PC-9 (cell line): ENCODE results near the gene PBX4. TPM values are rescaled to one million over a fixed set of nuclear protein-coding genes. Genes with fewer than 3 reads are reported as not detected.

ENCODE experiments used
- BruUV-seq: library from RNA; stranded (reverse); fragments of 400-500 nt; replicated peaks from 2 replicates; lab custom pipeline; 2021; lab: Mats Ljungman, UMichigan
- CTCF ChIA-PET: fragments of 300-600 bp; sonication (Branson Sonifier 250); formaldehyde crosslinking; loops from one replicate; lab custom pipeline; 2022; ENCODE audit warnings: antibody characterized with exemption; lab: Charles Lee
- POLR2A ChIA-PET: fragments of 300-600 bp; sonication (Branson Sonifier 250); formaldehyde crosslinking; loops from one replicate; lab custom pipeline; 2022; ENCODE audit warnings: antibody characterized with exemption; ENCODE audit not compliant: unreplicated experiment; lab: Charles Lee
- DNase-seq, 2 experiments: peaks; one replicate each; pipeline versions ENCODE4 v3.0.0 to v3.0.0-alpha.2; 2015 to 2022; ENCODE audit warnings: mixed read lengths in 1 of 2
- H2AFZ ChIP-seq: fragments of 200-600 bp; sonication (generic); 2 replicates; pipeline ENCODE4 v1.8.1; 2017; ENCODE audit warnings: antibody characterized with exemption
- H3F3A ChIP-seq: fragments of 200-600 bp; sonication (generic); 2 replicates; pipeline ENCODE4 v1.8.1; 2017; ENCODE audit warnings: antibody characterized with exemption, mild to moderate bottlenecking, low read depth; ENCODE audit not compliant: insufficient read depth
- H3K27ac ChIP-seq: fragments of 200-600 bp; sonication (generic); 2 replicates; pipeline ENCODE4 v1.6.1; 2016; ENCODE audit warnings: mixed run types
- H3K27me3 ChIP-seq: fragments of 200-600 bp; sonication (generic); 2 replicates; pipeline ENCODE4 v1.6.1; 2016; ENCODE audit warnings: low read depth, mixed run types; ENCODE audit not compliant: insufficient read depth
- H3K36me3 ChIP-seq: fragments of 200-600 bp; sonication (generic); 2 replicates; pipeline ENCODE4 v1.6.1; 2016; ENCODE audit warnings: low read depth, mixed run types
- H3K4me1 ChIP-seq: fragments of 200-600 bp; sonication (generic); replicated peaks from 2 replicates; pipeline ENCODE4 v1.6.1; 2016; ENCODE audit warnings: mixed run types; ENCODE audit not compliant: insufficient read depth
- H3K4me2 ChIP-seq: fragments of 200-600 bp; sonication (generic); 2 replicates; pipeline ENCODE4 v1.6.1; 2017; ENCODE audit warnings: mixed run types
- H3K4me3 ChIP-seq: fragments of 200-600 bp; sonication (generic); 2 replicates; pipeline ENCODE4 v1.6.1; 2016; ENCODE audit warnings: mixed run types
- H3K79me2 ChIP-seq: fragments of 200-600 bp; sonication (generic); 2 replicates; pipeline ENCODE4 v1.6.1; 2017; ENCODE audit warnings: low read depth, mixed run types
- H3K9me2 ChIP-seq: fragments of 200-600 bp; sonication (generic); 2 replicates; pipeline ENCODE4 v1.8.1; 2017; ENCODE audit warnings: mild to moderate bottlenecking; ENCODE audit not compliant: insufficient read depth
- H3K9me3 ChIP-seq: fragments of 200-600 bp; sonication (generic); 2 replicates; pipeline ENCODE4 v1.8.1; 2016; ENCODE audit warnings: low read depth; ENCODE audit not compliant: insufficient read depth
- H4K20me1 ChIP-seq: fragments of 200-600 bp; sonication (generic); 2 replicates; pipeline ENCODE4 v1.8.1; 2017; ENCODE audit not compliant: insufficient read depth
- EZH2 ChIP-seq: fragments of 200-600 bp; sonication (generic); IDR thresholded peaks from 2 replicates; pipeline ENCODE4 v1.8.0; 2017; ENCODE audit warnings: antibody characterized with exemption, low read depth
- intact Hi-C: fragments of 100-400 bp; cut with micrococcal nuclease; formaldehyde crosslinking; loops from one replicate; pipeline ENCODE4 v1.10.0; 2022; ENCODE audit not compliant: unreplicated experiment
- total RNA-seq: library from RNA; stranded (reverse); gene quantifications from 2 replicates; pipeline ENCODE4 v1.2.3, GENCODE V29; 2021
- TF ChIP-seq, protein P1 (sequence below): fragments of 200-600 bp; sonication (generic); conservative IDR thresholded peaks from 2 replicates; pipeline ENCODE4 v1.6.1; 2017; ENCODE audit warnings: mixed run types, antibody characterized with exemption, mild to moderate bottlenecking, moderate library complexity

The PBX4 gene
- total RNA-seq, 1 experiment from 2014 or later: 5.7 TPM

DNA sequence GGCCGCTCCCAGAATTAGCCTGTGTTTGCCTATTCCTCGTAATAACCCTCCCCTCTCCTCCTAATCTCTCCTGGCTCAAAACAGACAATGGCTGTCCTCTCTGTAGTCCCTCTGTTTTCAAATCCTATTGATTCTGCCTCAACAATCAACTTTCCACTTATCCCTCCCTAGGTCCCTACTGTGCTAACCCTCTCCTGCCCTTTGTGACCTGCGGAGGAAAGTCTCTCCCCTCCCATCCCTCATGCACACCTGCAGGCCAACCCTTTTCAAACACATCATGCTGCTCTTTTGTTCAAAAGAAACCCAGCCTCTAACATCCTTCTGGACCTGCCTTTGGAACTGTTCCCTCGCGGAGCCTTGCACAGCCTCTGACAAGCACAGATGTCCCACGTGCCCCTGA lies 43.1 kb downstream of the PBX4 start:
- no peaks in the 10 kb centered on the region for H3K36me3 ChIP-seq
- no peaks in the 10 kb centered on the region for H3K27me3 ChIP-seq
- H4K20me1 ChIP-seq: no peaks in the 10 kb centered on the region
- H2AFZ ChIP-seq: no peak overlapping the region
- no peaks in the 10 kb centered on the region for H3K9me2 ChIP-seq
- peaks cover 7% of the 10 kb centered on the region for H3K4me1 ChIP-seq
- BruUV-seq: no TSS peak
- no peak overlapping the region for H3K4me3 ChIP-seq
- H3K9me3 ChIP-seq: no peaks in the 10 kb centered on the region
- TF ChIP-seq, protein P1, sequence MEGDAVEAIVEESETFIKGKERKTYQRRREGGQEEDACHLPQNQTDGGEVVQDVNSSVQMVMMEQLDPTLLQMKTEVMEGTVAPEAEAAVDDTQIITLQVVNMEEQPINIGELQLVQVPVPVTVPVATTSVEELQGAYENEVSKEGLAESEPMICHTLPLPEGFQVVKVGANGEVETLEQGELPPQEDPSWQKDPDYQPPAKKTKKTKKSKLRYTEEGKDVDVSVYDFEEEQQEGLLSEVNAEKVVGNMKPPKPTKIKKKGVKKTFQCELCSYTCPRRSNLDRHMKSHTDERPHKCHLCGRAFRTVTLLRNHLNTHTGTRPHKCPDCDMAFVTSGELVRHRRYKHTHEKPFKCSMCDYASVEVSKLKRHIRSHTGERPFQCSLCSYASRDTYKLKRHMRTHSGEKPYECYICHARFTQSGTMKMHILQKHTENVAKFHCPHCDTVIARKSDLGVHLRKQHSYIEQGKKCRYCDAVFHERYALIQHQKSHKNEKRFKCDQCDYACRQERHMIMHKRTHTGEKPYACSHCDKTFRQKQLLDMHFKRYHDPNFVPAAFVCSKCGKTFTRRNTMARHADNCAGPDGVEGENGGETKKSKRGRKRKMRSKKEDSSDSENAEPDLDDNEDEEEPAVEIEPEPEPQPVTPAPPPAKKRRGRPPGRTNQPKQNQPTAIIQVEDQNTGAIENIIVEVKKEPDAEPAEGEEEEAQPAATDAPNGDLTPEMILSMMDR: no peak
- TF ChIP-seq EZH2: no peak
- intact Hi-C loops: no loop called here
- H3K4me2 ChIP-seq: no peak overlapping the region
- ChIA-PET CTCF (interaction anchor here (0.6 kb wide), 1 partner anchor 43 kb away, joined by 4 read pairs; no protein-coding TSS in a partner anchor), POLR2A (interaction anchor here (0.6 kb wide), 1 partner anchor 35 kb away, joined by 4 read pairs; no protein-coding TSS in a partner anchor)
- H3K79me2 ChIP-seq: no peaks in the 10 kb centered on the region
- no peak overlapping the region for H3K27ac ChIP-seq
- no peak for DNase-seq
- peaks cover 7% of the 10 kb centered on the region; the same call in 1 of the 2 replicates for H3F3A ChIP-seq

DNA sequence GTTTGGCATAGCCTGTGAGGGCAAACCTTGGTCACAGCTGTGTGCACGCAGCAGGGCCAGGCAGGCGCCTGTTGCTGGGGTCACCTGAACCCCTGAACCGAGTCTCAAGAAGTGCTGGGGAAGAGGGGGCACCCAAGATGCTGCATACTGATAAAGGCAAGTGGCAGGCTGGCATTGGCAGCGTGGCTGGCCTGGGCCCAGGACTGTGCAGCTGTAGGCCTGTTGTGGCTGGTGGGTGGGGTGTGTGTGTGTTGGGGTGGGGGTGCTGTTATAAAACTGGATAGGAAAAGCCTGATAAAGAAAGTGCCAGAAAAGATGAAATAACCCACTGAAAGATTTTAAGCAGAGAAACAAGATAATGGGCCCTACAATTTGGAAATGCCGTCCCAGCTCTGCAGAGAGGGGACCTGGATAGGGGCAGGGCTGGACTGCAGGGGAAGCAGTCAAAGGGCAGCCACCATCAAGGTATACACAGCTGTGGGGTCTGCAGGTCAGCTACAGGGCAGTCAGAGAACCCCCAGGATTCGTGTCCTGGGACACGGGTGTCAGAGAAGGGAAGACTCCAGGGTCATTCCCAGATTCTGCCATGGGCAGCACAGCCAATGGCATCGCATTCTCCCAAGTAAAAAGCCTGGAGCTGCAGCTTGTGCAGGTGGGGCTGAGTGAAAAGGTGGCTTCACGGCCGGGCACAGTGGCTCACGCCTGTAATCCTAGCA lies 47.3 kb downstream of the PBX4 start:
- DNase-seq: no peak
- Histone ChIP-seq H3K36me3 (no peaks in the 10 kb centered on the region), H3K9me2 (no peaks in the 10 kb centered on the region), H3K27ac (no peak overlapping the region), H4K20me1 (no peaks in the 10 kb centered on the region), H3K9me3 (no peaks in the 10 kb centered on the region), H2AFZ (no peak overlapping the region), H3K27me3 (no peaks in the 10 kb centered on the region), H3F3A (peaks cover 18% of the 10 kb centered on the region), H3K4me3 (no peak overlapping the region), H3K79me2 (no peaks in the 10 kb centered on the region), H3K4me2 (no peak overlapping the region), H3K4me1 (peaks cover 10% of the 10 kb centered on the region)
- ChIA-PET CTCF (no interaction called here), POLR2A (interaction anchor here (0.6 kb wide), 1 partner anchor 1104 kb away, joined by 3 read pairs; no protein-coding TSS in a partner anchor)
- intact Hi-C loops: no loop called here
- TF ChIP-seq, protein P1: no peak
- TF ChIP-seq EZH2: no peak
- BruUV-seq: no TSS peak

DNA sequence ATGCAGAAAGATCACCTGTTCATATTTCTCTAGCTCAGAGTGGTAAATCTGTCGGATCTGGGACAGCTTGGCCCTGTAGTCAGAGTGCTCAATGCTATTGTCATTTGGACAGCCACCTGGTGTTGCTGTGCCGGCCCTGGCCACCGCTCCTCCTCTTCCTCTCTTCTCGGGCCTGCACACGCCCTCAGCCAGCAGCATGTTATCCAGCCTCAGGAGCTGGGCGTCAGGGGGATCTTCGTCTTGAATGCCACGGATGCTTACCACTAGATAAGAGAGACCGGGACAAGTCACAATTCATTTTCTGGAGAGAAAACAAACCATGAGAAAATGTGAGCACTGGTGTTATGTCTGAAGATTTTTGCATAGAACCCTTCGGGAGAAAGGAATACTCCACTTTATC lies 47.9 kb downstream of the PBX4 start:
- intact Hi-C loops: no loop called here
- Histone ChIP-seq H3K4me1 (peaks cover 10% of the 10 kb centered on the region), H3K9me3 (no peaks in the 10 kb centered on the region), H3K4me3 (no peak overlapping the region), H3K9me2 (no peaks in the 10 kb centered on the region), H3F3A (peaks cover 15% of the 10 kb centered on the region), H3K79me2 (no peaks in the 10 kb centered on the region), H3K27me3 (no peaks in the 10 kb centered on the region), H4K20me1 (no peaks in the 10 kb centered on the region), H3K36me3 (no peaks in the 10 kb centered on the region), H3K27ac (no peak overlapping the region), H3K4me2 (no peak overlapping the region), H2AFZ (no peak overlapping the region)
- CTCF ChIA-PET: no interaction called here
- POLR2A ChIA-PET: no interaction called here
- BruUV-seq: no TSS peak
- TF ChIP-seq, protein P1: no peak
- no peak for TF ChIP-seq EZH2
- no peak for DNase-seq
